Ovary (tissue), 3 donors: ENCODE results near the gene PRSS3.

Source experiments
- CTCF ChIP-seq, 3 donors: fragments of 450-650 bp in 2 of 3; fragments of 200-600 bp in 1 of 3; IDR thresholded peaks; one replicate each; pipeline versions ENCODE4 v1.5.1 to v1.8.0; 2016 to 2022; ENCODE audit warnings: antibody characterized with exemption in 3 of 3, mild to moderate bottlenecking in 1 of 3
- EP300 ChIP-seq: sonication (generic); formaldehyde crosslinking; IDR thresholded peaks from one replicate; pipeline ENCODE4 v1.6.1; 2017; ENCODE audit warnings: antibody characterized with exemption
- POLR2A ChIP-seq: fragments of 450-650 bp; IDR thresholded peaks from one replicate; pipeline ENCODE4 v1.6.1; 2017; ENCODE audit warnings: antibody characterized with exemption, mild to moderate bottlenecking, moderate library complexity
- donor health status: DM: no; HTN: no; CAD: no.

GRCh38 chr9:33752130-33752637 lies 43.2 kb upstream of the PRSS3 start:
- TF ChIP-seq CTCF (IDR thresholded peaks at IDR 0.05) (no peak), POLR2A (no peak), EP300 (no peak)
